Activated CD4-positive, alpha-beta T cell treated with anti-CD3 and anti-CD28 coated beads, Interleukin-2, amount 50 U/mL, for 48 hours (primary cell): ENCODE data around the gene ASCC3.
"Not testable (repeated sequence)": the region's sequence is repeated elsewhere in the genome, so short reads cannot be mapped to it uniquely, and the experiment has no call there.

Source experiments
- DNase-seq, 2 experiments: peaks; one replicate each; pipeline ENCODE4 v3.0.0-alpha.2; 2020

ASCC3 gene

GRCh38 chr6:100657678-100658330 is 223.3 kb downstream of the ASCC3 start:
- no peak for DNase-seq

GRCh38 chr6:100641147-100641546 is 240.0 kb downstream of the ASCC3 start:
- not testable (repeated sequence) for DNase-seq

GRCh38 chr6:100633096-100633777 is 247.9 kb downstream of the ASCC3 start:
- DNase-seq, result no peak

GRCh38 chr6:100630536-100630935 is 250.6 kb downstream of the ASCC3 start:
- no peak for DNase-seq

GRCh38 chr6:100627911-100628758 is 253.0 kb downstream of the ASCC3 start:
- no peak for DNase-seq

DNA sequence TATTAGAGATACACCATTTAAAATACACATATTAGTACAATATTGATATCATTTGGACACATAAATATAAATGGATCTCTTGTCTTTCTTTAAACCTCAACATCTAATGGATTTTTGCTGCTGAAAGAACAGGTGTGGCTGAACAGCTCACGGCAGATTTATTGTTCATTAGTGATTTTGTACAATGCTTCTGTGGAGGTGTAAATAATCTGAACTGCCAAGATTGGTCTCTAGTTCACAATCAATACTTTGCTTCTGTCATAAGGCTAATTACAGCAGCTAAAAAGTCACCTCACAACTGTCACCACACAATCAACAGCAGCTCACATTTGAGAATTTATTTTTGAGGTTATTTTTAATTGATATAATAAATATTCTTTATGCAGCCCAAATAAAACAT is 254.4 kb downstream of the ASCC3 start:
- no peak for DNase-seq

GRCh38 chr6:100622907-100623692 is 258.0 kb downstream of the ASCC3 start:
- DNase-seq, result no peak

GRCh38 chr6:100620085-100620840 is 260.9 kb downstream of the ASCC3 start:
- DNase-seq, result no peak

DNA sequence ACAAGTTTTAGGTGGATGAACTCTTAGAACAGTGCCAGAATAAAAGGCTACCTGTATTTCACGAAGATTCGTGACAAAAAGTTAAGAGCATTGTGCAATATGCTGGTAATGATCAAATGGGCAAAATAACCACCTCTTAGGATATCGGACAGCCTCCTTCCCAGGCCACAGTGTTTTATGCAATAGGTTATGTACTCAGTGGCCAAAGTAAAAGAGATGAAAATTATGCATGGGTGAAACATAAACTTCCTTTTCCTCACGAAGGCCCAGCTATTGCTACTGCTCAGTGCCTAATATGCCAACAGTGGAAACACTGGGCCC is 262.8 kb downstream of the ASCC3 start:
- DNase-seq, result no peak

GRCh38 chr6:100617633-100618350 is 263.3 kb downstream of the ASCC3 start:
- DNase-seq, result no peak

GRCh38 chr6:100614933-100615332 is 266.2 kb downstream of the ASCC3 start:
- no peak for DNase-seq

- DNase-seq, result no peak
These were observed 266.7 kb downstream of the ASCC3 start for GRCh38 chr6:100614386-100614785.

DNA sequence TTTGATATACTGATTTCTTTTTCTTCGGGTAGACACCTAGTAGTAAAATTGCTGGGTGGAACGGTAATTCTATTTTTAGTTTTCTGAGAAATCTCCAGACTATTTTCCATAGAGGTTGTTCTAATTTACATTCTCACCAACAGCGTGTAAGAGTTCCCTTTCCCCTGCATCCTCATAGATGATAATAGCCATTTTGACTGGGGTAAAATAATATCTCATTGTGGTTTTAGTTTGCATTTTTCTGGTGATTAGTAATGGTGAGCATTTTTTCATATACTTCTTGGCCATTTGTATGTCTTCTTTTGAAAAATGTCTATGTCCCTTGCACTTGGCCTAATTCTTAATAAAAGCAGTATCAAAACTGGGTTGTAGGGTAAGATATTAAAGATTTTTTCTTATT is 267.5 kb downstream of the ASCC3 start:
- no peak for DNase-seq

GRCh38 chr6:100612094-100612493 is 269.0 kb downstream of the ASCC3 start:
- DNase-seq, result no peak

DNA sequence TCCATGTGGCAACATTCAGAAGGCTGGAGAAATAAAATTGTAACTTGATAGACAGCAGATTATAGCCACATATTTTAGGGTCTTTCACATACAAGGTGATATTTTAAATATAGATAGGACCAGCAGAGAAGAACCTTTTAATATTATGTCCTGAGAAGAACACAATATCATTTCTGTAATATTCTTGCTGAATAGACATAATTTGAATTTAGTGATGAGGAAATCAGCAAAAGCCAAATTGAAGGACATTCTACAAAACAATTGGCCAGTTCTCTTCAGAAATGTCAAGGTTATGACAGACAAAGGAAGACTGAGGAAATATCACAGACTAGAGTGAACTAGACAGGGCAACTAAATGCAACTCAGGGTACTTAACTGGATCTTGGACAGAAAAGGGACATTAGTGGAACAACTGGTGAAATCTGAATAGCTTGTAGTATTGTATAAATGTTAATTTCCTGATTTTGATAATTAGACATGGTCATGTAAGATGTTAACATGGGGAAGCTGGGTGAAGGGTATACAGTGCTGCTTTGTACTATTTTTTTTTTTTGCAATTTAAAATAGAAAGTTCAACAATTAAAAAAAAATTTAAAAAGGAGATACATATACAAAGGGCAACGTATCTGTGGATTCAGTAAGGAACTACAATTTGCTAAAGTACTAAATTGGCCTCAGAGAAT is 281.9 kb downstream of the ASCC3 start:
- DNase-seq, result no peak

GRCh38 chr6:100595456-100595855 is 285.7 kb downstream of the ASCC3 start:
- DNase-seq, result no peak

DNA sequence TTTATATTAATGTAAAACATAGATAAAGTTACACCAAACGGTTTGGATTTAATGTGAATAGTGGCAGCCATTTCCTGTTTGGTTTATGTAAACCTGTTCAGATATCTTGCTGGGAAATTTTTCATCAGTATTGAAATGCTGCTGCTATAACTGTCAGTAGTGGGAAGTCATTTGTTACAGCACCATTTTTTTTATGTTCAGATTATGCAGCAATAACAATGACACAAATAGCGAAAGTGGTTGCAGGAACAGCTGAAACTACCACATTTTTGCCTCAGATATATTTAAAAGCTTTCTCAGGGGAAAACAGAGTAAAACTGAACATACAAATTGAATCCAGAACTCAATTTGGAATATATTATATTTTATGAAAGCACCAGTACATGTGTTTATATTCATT is 287.6 kb downstream of the ASCC3 start:
- DNase-seq, result no peak

GRCh38 chr6:100592929-100593328 is 288.2 kb downstream of the ASCC3 start:
- DNase-seq, result no peak

DNA sequence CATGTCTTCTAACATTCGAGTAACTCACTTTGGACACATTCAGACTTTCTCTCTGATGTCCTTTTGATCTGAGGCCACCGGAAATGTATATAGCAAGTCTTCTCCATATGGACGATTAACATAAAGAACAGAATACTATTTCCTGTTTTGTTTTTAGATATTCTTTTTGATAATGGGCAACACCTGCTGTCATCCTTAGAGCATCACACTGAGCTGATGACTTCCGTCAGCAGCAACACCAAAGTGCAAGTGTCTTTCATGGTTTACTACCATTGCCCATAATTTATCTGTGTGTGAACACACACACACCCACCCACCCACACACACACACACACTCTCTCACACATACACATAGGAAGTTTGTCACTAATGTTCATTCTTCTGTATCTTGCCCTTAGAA is 303.7 kb downstream of the ASCC3 start:
- DNase-seq, result no peak

DNA sequence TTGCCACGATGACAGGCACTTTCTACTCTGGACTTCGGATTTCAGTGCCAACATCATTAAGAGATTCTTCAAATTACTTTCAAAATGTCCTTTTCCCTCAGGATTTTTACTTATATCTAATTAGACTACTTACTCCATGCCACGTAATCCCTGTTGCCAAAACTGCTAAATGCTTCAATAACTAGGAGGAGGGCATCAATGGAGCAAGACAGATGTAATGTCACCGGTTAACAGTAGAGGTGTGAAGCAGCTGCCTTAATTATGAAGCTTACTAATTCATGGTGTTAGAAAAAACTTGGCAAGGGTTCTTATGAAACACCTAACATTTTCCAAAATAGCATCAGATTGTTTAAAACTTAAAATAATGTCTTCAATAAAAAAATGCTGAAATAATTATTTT is 305.2 kb downstream of the ASCC3 start:
- DNase-seq, result no peak

- DNase-seq, result no peak
These were observed 306.3 kb downstream of the ASCC3 start for GRCh38 chr6:100574836-100575235.
